DMS114 treated with DMSO at 0.1 percent for 48 hours (cell line): ENCODE data around the gene MIF4GD.
A peak's percentile ranks its signal among the peaks of the same experiment; 100 is the strongest.
"Not testable (repeated sequence)": the region's sequence is repeated elsewhere in the genome, so short reads cannot be mapped to it uniquely, and the experiment has no call there.

Experiments used
- DNase-seq: peaks from one replicate; lab custom pipeline; 2025; ENCODE audit not compliant: unreplicated experiment; lab: John Stamatoyannopoulos, UW

Gene MIF4GD

GRCh38 chr17:75289115-75289831 is 18.2 kb upstream of the MIF4GD start, which contains the start of gene SLC25A19:
TSS of gene SLC25A19 (minus strand) at chr17:75289433. CDS start at chr17:75286764, 2,669 bp downstream.
- DNase-seq = peak; percentile 96

DNA sequence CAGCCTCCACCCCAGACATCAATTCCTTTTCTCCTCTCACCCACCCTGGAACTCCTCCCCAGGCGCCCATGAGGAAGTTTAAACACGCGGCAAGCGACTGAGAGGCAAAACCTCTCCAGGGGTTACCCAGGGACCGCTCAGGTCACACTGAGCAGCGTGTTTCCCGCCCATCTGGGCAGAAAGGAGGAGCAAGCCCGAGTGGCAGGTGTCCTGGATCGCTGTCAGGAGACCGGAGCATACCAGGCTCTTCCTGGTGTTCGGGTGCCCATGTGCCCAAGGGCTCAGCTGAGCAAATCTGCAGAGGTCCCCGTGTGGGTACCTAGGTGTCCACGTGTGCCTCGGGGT is 17.7 kb upstream of the MIF4GD start:
- DNase-seq = no peak

GRCh38 chr17:75288359-75288758 is 17.3 kb upstream of the MIF4GD start:
- no peak for DNase-seq

DNA sequence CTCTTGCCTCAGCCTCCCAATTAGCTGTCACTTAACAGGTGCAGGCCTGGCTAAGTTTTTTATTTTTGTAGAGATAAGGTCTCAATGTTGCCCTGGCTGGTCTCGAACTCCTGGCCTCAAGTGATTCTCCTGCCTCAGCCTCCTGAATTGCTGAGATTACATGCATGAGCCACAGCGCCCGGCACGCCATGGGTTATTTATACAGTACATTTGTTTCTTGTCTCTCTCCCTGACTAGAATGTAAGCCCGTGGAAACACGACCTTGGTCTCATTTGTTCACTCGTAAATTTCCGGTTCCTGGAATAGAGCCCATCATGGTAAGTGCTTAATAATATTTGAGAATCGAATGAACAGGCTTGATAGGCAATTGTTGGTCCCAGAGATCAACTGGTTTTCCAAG is 16.2 kb upstream of the MIF4GD start:
- no peak for DNase-seq

DNA sequence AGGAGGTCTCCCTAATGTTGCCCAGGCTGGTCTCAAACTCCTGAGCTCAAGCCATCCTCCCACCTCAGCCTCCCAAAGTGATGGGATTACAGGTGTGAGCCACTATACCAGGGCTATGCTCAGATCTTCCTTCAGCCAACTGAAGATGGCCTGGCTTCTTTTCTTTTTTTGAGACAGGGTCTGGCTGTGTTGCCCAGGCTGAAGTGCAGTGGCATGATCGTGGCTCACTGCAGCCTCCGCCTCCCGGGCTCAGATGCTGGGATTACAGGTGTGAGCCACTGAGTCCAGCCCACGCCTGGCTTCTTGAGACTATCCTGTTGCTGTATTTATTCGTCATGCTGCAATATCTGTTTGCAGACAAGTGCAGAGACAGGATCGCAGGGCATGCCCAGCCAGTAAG is 14.1 kb upstream of the MIF4GD start:
- no peak for DNase-seq

- DNase-seq = not testable (repeated sequence)
These were observed 9.2 kb upstream of the MIF4GD start for GRCh38 chr17:75280189-75280588.

- no peak for DNase-seq
These were observed 6.6 kb upstream of the MIF4GD start for GRCh38 chr17:75277664-75278071.

GRCh38 chr17:75273977-75274708 is 3.1 kb upstream of the MIF4GD start:
- DNase-seq = no peak

- DNase-seq = no peak
These were observed 1.8 kb upstream of the MIF4GD start for GRCh38 chr17:75272848-75273184.

GRCh38 chr17:75271955-75272847 is 1.2 kb upstream of the MIF4GD start:
- DNase-seq = no peak

DNA sequence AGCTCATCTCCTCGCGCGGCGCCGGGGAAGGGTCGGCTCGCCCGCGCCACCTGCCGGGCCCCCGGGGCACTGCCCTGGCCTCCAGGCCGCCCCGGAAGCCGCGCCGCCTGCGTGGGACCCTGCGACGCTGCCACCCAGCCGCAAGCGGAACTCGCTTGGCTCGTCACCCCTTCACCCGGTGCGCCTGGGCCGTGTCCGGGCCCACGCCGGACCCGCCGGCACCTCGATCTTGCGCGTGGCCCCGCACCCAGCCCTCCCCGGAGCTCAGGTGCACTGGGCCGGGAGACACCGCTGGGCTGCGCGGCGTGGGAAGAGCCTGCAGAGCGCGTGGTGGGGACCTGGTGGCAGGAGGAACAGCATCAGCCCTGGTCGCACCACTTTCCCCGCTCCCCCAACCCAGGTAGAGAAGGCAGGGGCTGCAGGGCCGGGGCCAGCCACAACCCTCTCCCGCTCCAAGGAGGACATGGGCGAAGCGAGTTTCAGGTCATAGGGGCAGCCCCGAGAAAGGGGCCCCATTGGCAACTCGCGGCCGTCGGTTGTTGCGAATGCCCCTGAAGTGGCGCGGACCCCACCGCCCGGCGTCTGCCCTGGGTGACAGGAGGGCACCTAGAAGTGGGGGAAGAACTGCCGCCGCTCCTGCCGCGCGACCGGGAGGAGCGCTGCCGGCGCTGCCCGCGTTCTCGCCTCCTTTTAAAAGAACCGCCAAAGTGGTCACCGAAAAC is 363 bp upstream of the MIF4GD start:
- DNase-seq = peak; percentile 50

DNA sequence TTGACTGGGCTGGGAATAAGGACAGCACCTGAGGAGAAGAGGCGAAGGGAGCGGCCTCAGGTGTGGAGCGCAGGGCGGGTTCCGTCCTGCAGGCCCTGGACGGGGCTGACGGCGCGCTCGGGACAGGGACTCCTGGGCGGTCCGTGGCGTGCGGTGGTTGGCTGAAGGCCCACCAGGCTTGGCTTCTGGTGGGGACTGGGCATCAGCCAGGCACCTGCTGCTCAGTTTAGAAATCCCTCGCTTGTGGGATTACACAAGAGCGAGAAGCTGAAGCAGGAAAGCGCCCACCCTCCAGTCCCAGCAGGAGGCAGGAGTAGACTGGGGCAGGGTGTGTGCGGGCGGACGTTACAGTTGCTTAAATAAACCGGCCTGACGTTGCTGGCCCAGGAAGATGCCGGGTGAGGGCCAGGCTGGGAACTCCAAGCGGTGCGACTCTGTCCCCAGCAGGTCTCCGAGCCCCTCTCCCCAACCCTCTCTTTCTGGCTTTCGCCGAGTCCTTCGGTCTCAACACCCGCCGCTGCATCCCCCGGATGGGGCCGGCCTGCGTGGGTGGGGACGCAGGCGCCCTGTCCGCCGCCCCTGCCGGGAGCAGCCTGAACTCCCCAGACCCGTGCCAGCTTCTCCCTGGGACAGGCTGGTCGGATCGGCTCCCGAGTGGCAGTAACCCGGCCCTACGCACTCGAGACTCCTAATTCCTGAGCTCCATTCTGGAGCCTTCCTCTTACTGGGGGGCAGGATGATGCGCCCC is 639 bp downstream of the MIF4GD start:
- peak; percentile 70 for DNase-seq

GRCh38 chr17:75269844-75270217 is 1.2 kb downstream of the MIF4GD start:
- DNase-seq = no peak

GRCh38 chr17:75267411-75268232 is 3.4 kb downstream of the MIF4GD start:
- DNase-seq = no peak

DNA sequence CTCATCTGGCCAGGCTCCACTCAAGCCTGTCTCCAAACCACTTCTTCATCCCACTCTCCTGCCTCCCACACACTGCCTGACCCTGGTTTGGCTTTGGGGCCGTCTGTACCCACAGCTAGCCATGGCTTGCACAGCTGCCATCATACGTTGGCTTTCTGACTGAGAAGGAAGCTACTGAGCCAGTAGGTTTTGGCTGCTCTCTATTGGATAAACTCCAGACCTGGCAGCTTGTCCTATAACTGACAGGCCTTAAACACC is 3.9 kb downstream of the MIF4GD start:
- no peak for DNase-seq

DNA sequence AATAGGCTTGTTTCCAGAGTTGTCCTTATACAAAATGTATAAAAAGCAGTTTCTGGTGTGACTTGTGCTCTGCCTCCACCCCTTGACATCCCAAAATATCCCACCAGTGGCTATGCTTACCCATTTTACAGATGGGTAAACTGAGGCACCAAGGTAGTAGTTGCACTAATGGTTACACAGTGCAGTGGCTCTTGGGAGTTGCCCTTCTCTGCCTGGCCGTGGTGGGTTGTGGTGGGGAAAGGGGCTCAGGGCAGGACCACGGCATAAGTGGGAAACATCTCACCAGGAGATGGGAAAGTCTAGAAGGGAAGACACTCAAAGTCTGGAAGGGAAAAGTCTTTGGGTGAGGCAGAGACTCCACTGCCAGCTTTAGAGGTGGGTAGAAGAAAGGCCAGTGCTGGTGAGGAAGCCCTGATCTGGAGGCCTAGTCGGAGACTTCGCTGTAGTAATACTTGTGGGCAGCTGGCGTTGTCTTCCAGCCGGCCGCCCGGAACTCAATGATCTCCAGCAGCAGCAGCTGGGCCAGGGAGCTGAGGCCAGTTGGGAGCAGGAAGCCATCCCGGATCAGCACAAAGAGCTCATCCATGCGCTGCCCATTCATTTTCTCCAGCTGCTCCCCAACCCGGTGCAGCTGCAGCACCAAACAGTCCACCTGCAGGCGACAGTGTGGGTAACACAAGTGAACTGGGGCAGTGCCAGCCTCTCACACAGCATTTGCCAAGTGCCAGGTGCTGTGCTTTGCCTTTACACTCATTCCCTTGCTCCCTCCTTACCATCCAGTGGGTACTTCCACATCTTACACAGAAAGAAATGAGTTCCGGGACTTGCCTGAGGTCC is 4.5 kb downstream of the MIF4GD start:
- DNase-seq = no peak

DNA sequence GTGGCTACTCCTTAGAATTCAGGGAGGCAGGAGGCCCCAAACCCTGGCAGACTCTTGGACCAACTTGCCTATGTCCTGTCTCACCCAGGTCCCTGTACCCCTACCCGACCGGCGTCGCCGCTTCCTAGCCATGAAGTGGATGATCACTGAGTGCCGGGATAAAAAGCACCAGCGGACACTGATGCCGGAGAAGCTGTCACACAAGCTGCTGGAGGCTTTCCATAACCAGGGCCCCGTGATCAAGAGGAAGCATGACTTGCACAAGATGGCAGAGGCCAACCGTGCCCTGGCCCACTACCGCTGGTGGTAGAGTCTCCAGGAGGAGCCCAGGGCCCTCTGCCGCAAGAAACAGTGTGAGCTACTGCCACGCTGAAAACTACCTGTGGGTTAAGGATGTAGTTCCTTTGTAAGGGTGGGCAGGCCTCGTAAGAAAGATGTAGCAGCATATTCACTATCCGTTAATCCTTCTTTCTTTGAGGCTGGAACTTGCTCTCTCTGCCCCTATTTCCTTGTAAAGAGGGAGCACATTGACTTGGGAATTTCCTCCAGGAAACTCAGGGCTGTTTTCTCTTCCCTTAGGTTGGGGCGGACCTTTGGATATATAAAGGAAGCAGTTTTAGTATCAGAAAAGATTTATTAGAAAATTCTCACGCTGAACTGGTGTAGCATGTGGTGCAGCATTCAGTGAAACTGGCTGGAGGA is 5.3 kb downstream of the MIF4GD start:
- DNase-seq = no peak

GRCh38 chr17:75263055-75263454 is 8.0 kb downstream of the MIF4GD start:
- no peak for DNase-seq
